ENCODE measurements around the gene ZBTB39.
"Not testable (repeated sequence)": the region's sequence is repeated elsewhere in the genome, so short reads cannot be mapped to it uniquely, and the experiment has no call there.

ZBTB39 gene

GRCh38 chr12:56980268-56980667 is 26.1 kb downstream of the ZBTB39 start:
- Histone ChIP-seq H3K27me3 (ENCODE audit: insufficient read depth, poor library complexity, severe bottlenecking) (no peaks in the 10 kb centered on the region), H3K27ac (replicated peaks) (no peak overlapping the region), H3K4me3 (replicated peaks; ENCODE audit: insufficient read depth, low read length) (no peak overlapping the region)
- DNase-seq (ENCODE audit: low read depth in 1 of 2, low spot score in 1 of 2), result no peak
- TF ChIP-seq CTCF (IDR thresholded peaks at IDR 0.05; ENCODE audit: insufficient read depth, low read length) (no peak), REST (IDR thresholded peaks at IDR 0.05; ENCODE audit: insufficient replicate concordance, low read depth) (no peak), SPI1 (IDR thresholded peaks at IDR 0.05; ENCODE audit: borderline replicate concordance, low read depth) (no peak), POLR2AphosphoS5 (IDR thresholded peaks at IDR 0.05; ENCODE audit: low read depth) (no peak), GABPA (IDR thresholded peaks at IDR 0.05; ENCODE audit: low read depth) (no peak)

GRCh38 chr12:56979628-56980027 is 26.7 kb downstream of the ZBTB39 start:
- Histone ChIP-seq H3K4me3 (replicated peaks; ENCODE audit: insufficient read depth, low read length) (no peak overlapping the region), H3K27ac (replicated peaks) (no peak overlapping the region), H3K27me3 (ENCODE audit: insufficient read depth, poor library complexity, severe bottlenecking) (no peaks in the 10 kb centered on the region)
- TF ChIP-seq CTCF (IDR thresholded peaks at IDR 0.05; ENCODE audit: insufficient read depth, low read length) (no peak), GABPA (IDR thresholded peaks at IDR 0.05; ENCODE audit: low read depth) (no peak), REST (IDR thresholded peaks at IDR 0.05; ENCODE audit: insufficient replicate concordance, low read depth) (no peak)
- DNase-seq (ENCODE audit: low read depth in 1 of 2, low spot score in 1 of 2), result no peak

- Histone ChIP-seq H3K4me3 (replicated peaks; ENCODE audit: insufficient read depth, low read length) (no peak overlapping the region), H3K27ac (replicated peaks) (no peak overlapping the region), H3K27me3 (ENCODE audit: insufficient read depth, poor library complexity, severe bottlenecking) (no peaks in the 10 kb centered on the region)
- TF ChIP-seq CTCF (IDR thresholded peaks at IDR 0.05; ENCODE audit: insufficient read depth, low read length) (no peak), POLR2AphosphoS5 (IDR thresholded peaks at IDR 0.05; ENCODE audit: low read depth) (no peak), SPI1 (IDR thresholded peaks at IDR 0.05; ENCODE audit: borderline replicate concordance, low read depth) (no peak), REST (IDR thresholded peaks at IDR 0.05; ENCODE audit: insufficient replicate concordance, low read depth) (no peak), GABPA (IDR thresholded peaks at IDR 0.05; ENCODE audit: low read depth) (no peak)
- DNase-seq (ENCODE audit: low read depth in 1 of 2, low spot score in 1 of 2), result no peak
These were observed 27.8 kb downstream of the ZBTB39 start for GRCh38 chr12:56978397-56979138.

- H3K27ac ChIP-seq (replicated peaks); H3K4me3 ChIP-seq (replicated peaks; ENCODE audit: insufficient read depth, low read length); DNase-seq (ENCODE audit: low read depth in 1 of 2, low spot score in 1 of 2); H3K27me3 ChIP-seq (ENCODE audit: insufficient read depth, poor library complexity, severe bottlenecking): not testable (repeated sequence)
These were observed 29.0 kb downstream of the ZBTB39 start for GRCh38 chr12:56977361-56977760.

- DNase-seq (ENCODE audit: low read depth in 1 of 2, low spot score in 1 of 2), result not testable (repeated sequence)
These were observed 32.1 kb downstream of the ZBTB39 start for GRCh38 chr12:56974224-56974623.

More at GRCh38 chr12:56974224-56974623, 32.1 kb downstream of the ZBTB39 start:
- H3K27ac ChIP-seq (replicated peaks); H3K27me3 ChIP-seq (ENCODE audit: insufficient read depth, poor library complexity, severe bottlenecking); H3K4me3 ChIP-seq (replicated peaks; ENCODE audit: insufficient read depth, low read length): not testable (repeated sequence)
